NCI-H2029 (cell line): ENCODE results near the gene WDSUB1.

Experiments used
- DNase-seq: peaks from one replicate; lab custom pipeline; 2025; lab: John Stamatoyannopoulos, UW

The WDSUB1 gene

DNA sequence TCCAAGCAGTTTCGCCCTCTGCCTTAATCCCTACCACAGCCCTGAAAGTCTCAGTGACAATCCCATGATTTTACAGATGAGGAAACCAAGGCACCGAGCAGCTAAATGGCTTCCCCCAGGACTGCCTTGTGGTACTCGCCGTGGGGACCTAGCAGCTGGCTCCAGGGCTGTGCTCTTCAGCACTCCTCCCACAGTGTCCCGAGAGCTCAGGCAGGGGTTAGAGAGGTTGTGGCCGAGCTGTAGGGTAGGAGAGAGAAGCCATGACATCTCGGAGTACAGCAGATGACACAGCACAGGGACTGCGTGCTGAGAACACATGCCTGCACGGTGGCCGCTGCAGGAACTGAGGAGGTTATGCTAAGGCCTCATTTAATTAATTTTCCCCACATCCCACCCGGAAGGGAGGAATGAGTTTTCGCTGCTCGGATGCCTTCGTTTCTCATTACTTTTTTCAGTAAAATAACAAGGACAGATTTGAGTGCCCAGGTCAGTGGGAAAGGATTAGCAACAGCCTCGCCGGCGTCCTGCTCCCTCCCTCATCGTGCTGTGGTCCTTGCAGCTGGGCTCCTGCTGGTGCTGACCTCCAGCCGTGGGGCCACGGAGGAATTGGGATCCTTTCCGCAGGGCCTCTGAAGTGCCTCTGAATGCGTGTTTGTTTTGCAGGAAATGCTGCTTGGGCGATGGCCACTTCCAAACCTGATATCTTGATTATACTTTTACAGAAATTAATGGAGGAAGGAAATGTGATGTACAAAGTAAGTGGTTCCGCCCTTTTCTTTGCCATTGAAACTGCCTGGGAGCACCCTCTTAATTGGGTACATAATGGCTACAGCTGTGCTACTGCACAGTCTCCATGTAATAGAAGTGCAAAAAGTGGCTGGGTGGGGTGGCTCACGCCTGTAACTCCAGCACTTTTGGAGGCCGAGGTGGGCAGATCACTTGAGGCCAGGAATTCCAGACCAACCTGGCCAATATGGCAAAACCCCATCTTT, 61.2 kb downstream of the WDSUB1 start:
- no peak for DNase-seq

DNA sequence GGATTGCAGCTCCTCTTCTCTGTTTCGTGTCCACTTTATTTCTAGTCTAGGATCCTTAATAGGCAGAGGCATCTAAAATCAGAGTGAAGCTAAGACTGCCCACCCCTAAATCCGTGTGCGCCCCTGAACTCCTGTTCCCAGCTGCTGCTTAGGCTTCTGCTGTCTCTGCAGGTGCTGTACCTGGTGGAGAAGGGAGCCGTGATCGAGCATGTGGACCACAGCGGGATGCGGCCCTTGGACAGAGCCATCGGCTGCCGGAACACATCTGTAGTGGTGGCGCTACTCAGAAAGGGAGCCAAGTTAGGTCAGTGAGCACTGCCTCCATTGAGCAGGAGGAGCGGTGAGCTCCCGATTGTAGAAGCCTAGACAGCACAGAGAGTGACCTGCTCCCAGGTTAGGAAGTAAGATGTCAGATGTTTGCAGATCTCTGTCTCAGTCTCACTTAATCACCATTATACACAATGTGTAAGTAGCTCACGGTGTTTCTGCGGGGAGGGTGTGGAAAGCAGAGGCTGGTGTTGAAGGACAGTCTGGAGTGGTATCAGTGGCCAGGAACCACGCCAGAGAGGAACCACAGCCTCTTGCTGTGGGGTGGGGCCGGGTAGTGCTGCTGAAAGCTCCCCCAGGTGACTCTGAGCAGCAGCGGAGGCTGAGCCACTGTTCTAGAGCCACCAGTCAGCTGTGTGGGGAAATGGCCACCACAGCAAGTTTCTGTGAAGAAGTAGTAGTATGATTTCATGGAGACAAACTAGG, 62.3 kb downstream of the WDSUB1 start:
- DNase-seq = no peak

DNA sequence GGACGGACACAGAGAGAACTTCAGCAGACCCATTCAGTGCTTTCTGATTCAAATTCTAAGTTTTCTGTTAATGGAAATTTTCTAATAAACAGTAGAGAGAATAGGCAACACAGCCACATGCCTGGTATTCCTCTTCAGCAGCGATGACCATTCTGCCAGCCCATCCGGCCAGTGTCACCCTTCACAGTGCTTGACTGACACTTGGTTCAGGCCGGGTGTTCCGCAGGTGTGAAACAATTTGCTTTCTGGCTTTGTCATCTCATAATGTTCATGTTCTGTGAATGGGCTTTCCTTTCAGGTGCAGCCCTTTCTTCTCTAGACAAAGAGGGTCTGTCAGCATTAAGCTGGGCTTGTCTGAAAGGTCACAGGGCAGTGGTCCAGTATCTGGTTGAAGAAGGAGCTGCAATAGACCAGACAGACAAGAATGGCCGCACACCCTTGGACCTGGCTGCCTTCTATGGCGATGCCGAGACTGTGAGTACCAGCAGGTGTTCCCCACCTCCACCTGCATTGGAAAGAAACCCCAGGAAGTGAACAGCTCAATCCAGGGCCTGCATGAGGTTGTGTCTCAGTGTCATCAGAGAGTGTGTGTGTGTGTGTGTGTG, 67.0 kb downstream of the WDSUB1 start:
- DNase-seq = no peak

DNA sequence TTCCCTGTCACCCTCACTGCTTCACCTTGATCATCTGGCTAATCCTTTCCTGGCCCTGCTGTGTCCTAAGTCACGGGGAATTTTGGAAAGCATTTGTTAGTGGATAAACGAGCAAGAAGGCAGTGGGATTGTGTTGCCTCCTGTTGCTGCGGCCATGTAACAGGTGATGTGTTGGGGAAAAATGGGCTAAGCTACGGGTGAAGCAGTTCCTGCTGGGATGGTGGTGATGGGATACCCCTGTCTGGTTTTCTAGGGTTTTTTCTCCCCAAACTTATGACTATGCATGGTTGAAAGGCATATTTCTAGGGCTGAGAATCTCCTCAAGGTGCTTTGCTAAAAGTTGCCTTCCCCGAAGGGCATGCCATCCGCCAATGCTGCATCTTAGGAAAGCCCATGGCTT, 68.1 kb downstream of the WDSUB1 start:
- no peak for DNase-seq

DNA sequence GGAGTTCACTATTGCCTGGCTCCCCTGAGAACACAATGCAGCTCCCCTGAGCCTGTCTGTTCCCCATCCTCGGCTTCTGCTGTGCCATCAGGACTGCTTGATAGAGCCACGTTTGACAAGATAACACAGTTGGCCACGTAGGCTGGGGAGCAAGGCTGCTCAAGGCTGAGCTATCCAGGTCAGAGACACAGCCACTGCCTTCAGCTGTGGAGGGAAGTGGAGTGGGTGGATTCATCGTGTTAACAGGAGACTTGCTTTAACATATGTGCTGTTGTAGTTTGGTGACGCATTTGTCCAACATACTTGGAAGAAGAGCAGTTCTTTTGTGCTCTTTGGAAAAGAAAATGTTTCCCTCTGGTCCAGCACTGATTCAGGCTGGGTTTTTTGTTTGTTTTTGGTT, 68.8 kb downstream of the WDSUB1 start:
- no peak for DNase-seq

DNA sequence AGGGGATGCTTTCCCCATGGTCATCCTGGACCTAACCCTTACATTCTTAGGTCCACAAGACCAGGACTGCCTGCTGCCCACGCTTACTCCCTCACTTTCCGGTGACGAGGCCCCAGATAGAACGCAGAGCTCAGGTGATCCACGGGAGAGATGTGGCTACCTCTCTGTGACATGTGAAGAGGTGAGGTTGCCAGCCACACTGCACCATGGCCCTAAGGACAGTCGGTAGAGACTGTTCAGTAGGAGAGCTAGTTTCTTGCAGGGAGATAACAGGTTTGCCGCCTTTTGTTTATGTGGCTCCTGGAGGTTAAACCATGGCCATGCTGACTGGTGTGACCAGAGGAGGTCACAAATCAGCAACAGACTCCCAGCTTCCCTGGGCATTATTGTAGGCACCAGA, 71.4 kb downstream of the WDSUB1 start:
- no peak for DNase-seq

DNA sequence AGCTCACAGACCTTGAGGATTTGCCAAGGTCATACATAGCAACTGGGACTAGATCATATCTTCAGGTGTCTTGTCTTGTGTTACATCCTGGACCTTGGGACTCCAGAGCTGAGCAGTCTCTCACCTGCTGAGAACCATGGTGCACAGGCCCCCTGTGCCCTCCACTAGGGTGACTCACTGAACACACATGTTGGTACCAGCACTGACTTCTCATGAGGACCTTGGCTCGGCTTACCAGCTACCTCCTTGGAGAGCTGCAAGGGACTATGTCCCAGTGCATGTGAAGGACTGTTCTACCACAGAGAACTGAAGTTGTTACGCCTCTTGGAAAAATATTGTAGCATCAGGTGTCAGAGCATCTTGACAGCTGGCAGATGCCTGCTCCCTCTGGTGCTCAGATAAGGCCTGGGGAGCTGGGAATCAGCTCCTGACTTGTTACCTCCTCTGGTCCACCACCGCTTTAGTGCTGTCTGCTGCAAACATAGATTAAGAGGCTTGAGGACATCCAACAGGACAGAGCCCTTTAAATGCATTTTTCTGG, 72.1 kb downstream of the WDSUB1 start:
- DNase-seq = no peak

DNA sequence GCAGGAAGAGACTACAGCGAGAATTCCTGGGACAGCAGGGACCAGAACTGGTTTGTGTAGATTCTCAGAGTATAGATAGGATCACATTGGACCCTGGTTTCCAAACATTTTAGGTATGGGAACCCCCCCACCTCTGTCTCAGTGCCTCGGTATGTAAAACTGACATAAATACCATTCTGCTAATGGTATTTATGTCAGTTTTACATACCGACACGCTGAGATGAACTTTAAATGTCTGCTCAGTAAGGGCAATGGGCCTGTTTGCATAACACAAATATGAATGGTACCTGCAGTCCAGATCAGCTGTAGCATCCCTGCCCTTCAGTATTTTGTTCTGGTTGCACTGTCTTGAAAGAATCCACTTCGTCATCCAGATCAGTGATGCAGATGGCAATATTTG, 73.2 kb downstream of the WDSUB1 start:
- no peak for DNase-seq

DNA sequence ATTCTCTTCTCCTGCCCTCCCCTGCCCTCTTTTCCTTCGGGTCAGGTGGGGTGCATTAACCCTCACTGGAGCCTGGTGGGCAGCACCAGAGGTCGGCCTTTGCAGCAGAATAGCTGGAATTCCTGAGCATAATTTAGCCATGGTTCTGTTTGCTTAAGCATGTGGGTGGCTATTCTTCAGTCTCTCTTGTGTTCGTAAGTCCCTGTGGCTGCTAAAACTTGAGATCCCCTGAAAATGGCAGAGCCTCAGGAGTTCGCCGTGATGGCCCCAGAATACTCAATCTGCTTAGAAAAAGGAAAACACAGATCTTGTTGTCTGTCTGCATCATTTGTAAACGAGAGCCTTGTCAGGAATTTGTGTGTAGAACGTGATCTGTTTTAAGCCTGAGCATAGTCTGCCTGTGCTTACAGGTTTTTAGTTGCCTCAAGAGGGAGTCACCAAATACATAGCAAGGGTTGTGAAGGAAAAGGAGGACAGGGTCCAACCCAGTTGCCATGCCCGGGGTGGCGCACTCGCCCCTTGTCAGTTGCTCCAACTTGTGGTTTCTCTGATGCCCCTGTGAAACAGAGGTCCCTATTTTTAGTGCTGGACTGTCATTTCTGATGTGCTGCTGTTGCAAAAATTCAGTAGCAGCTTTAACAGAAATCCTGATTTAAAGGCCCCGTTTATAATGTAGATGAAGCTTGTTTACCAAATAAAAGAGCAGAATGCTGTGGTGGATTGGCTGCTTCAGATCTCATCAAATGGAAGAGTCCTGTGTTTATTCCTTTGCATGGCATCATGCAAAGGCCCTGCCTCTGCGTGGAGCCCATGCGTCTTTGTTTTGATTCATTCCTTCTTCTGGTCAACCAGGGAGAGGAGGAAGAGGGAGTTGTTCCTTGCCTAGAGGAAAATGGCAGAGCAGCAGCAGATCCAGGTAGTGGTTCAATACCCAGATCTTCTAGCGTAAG, 74.8 kb downstream of the WDSUB1 start:
- no peak for DNase-seq

DNA sequence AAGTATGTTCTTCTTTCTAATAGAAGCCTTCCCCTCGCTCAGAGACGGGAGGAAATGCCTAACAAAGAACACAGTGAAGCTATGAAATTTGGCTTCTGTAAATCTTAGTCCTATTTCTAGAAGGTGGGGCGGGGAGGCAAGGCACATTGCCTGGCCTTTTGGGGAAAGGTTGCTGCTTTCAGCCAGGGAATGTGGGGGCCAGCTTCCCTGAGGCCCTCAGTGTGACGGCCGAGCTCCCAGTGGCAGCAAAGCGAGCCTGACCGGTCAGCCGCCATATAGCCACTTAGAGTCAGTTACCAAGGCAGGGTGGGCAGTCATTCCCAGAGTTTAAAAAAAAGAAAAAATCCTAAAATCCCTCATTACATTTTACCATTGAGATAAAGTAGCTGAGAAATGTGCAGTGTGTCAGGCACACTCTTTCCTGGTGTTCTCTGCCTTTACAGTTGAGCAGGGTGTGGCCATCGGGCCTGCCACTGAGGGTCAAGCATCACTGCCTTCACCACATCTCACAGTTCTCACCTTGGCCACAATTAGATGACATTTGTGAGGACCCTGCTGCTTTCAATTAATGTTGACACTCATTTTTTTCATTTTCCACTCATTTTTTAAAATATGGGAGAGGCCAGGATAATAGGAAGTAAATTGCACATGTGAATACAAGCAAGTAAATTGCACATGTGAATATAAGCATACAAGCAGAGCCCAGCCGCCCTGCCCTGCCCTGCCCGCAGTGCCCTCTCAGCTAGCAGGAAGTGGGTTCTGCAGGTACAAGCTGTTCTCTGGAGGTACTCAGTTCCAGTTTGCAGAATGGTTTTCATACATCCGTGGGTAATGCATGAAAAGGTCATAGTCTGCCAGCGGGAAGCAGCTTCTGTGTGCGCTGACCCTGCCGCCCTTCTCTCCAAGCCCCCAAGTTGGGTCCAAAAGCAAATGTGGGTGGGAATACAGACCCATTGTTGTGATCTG, 76.9 kb downstream of the WDSUB1 start:
- no peak for DNase-seq

DNA sequence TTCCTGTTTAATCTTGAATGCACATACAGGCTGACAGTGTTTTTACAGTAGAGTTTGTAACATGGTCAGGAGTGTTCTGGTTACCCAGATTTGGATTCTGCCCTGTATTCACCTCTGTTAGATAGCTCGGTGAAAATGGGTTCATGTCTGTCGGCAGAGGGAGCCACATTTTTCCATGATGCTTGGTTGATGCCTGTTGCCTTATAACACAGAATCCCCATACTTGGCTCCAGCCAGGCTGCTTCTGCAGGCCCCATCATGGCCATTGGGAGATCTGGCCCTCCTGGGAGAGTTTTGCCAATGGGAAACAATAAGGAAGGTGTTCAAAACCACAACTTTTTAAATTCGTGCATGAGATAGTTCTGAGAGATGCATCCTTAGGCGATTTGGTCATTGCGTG, 78.1 kb downstream of the WDSUB1 start:
- DNase-seq = no peak

DNA sequence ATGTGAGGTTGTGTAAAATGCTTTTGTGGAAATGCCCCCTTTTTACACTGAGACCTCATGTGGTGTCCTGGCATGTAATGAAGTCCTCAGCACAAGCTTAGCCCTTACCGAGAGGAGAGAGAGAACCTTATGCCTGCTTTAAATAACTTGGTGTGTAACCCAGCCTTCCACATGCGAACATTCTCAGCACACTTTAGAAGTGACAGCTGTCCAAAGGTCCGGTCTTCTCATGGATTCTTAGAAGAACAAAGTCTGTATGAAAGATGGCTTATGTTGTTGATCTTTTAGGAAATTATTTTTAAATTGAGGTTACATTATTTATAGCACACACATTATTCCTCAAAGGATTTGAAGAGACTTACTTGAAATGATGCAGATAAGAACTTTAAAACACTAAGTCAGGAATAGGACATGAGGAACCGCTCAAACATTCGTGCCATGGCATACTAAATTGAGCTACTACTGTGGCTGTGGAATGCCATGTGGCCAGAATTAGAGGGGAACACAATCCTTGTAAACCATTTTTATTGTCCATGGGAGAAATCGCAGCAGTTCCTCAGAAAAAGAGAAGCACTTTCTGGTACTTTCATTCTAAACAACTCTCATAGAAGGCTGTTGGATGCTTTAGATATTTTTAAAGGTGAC, 79.6 kb downstream of the WDSUB1 start:
- no peak for DNase-seq

DNA sequence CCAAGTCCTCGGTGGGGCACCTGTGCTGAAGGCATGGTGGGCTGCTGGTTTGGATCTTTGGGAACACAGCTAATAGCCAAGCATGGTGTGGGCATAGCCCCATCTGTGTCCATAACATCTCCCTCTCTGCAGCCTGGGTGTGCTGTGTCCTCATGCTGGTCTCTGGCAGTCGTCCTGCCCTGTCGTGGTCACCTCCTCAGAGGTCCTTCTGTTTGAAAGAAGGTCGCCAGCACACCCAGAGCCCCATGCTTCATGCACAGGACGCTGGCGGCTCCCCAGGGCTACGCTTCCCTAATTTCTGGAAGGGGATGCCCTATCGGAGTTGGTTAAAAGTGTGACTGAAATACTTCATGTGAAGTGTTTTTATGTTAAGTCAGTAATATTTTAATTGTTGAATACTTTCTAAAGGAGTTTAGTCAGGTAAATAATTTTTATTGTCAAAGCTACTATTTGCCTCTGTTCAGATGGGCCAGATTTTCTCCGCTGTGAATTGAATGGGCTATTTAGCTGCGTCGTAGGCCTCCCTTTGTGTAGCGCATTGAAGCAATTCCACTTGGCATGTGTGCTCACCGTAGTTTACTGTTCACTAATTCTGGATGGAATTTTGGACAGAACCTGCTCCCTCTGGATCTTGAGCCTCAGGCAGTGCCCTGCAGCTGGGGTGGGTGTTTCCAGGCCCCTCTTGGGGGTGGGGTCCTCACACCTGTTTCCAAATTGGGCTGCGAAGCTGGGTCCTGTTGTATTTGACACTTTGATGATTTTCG, 81.9 kb downstream of the WDSUB1 start:
- DNase-seq = no peak

DNA sequence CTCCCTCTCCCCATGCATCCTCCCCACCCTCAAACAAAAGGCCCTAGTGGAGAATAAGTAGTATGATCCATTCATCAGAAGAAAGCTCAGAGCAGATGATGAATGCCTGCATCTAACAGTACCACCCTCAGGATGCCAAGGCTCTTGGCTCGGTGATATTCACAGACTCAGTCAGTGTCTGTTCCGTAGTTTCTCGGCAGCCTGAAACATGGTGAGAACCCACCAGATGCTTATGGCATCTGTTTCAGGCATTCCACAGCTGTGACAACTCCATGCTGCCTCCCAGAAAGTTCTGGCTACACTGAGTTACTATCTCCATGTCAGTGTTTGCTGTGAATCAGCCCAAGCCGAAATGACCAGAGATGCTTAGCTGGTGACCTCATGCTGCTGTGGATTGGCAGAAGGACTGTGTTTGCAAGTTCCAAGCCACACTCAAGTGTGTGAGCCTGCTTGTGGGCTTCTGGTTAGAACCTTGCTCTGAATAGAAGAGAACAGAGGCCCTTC, 83.9 kb downstream of the WDSUB1 start:
- no peak for DNase-seq

DNA sequence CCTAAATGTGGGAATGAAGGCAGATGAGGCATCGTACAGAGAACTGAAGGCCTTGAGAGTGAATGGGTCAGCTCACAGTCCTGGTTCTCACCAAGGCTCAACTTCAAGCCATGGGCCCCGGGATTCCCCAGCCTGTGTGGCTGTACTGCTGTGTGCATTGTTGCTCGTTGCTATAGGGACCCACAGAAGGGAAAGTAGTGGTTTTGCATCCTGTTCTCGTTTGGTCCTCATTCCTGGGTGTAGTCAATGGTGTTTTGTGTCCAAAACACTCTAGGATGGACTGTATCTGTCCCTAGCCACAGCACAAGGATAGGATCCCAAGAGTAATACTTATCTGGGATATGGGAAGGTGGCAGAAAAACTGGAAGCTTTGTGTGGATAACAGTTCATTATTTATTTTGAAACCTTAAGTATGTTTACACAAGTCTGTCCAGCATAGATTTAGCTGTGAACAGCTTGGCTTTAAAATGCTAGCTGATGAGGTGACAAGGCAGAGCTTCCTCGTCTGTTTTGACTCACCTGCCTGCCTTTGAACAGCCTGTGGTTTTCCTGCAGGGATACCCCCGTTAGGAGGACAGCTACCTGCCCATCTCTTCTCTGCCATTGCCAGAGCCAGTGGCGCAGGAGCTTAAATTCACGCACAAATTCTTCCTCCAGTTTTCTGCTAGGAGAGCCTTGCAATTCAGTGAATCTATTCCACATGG, 85.0 kb downstream of the WDSUB1 start:
- DNase-seq = peak; percentile 11

DNA sequence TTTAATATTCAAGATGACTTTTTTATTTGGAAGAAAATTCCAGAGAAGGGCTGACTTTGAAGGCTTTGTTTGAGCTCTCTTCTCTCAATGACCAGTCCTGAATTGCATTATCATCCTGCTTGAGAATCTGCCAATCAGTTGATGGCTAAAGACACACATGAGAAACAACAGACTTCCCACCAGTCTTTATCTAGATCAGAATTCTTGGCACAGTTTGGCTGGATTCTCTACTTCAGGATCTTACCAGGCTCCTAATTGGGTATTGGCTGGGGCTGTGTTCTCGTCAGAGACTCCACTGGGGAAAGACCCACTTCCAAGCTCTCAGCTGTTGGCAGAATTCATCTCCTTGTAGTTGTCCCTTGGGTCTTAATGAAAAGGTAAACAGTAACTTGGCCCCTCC, 86.0 kb downstream of the WDSUB1 start:
- DNase-seq = no peak

DNA sequence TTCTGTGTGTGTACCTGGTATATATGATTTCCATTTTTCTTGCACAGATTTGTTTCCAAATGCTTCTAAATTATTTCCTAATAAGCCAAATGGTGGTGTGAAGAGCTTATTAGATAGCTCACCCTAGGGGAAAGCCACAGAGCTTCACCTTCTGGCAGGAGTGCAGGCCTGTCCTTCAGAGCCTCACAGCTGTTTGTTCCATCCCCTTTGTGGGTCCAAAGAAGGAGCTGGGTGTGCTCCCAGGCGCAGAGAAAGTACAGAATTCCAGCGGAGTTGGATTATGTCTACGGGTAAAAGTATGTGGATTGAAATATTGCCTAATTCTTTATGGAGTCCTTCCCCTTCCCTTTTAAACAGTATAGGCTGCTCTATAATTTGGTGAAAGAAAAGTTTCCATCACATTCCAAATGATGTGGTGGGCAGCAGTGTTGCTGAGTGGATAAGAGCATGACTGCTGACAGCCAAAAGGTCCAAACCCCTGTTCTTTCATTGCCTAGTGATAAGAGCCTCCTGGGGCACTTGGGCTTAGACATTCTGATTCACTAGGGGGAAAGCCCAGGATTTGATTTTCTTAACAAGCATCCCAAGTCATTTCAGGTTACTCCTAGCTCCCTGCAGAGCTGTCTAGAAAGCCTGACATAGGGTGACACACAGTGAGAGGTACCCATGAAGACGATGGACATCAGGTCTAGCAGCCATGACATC, 86.6 kb downstream of the WDSUB1 start:
- DNase-seq = no peak
